Transverse colon (tissue), 4 donors: ENCODE results near the gene SVBP. TPM values are rescaled to one million over a fixed set of nuclear protein-coding genes. Genes with fewer than 3 reads are reported as not detected.
"Not testable (repeated sequence)": the region's sequence is repeated elsewhere in the genome, so short reads cannot be mapped to it uniquely, and the experiment has no call there.

Source experiments
- DNase-seq: peaks from one replicate; pipeline ENCODE4 v3.0.0-alpha.2; 2019
- H3K27ac ChIP-seq, 4 donors: fragments of 200-600 bp; sonication (generic); 2 replicates each; pipeline ENCODE4 v1.5.1; 2016 to 2018; ENCODE audit warnings: inconsistent platforms in 4 of 4
- H3K27me3 ChIP-seq: fragments of 200-600 bp; sonication (generic); 2 replicates; pipeline ENCODE4 v1.5.1; 2017; ENCODE audit warnings: inconsistent platforms
- H3K36me3 ChIP-seq, 4 donors: fragments of 200-600 bp; sonication (generic); 2 replicates each; pipeline ENCODE4 v1.5.1; 2017 to 2019; ENCODE audit warnings: inconsistent platforms in 4 of 4
- H3K4me1 ChIP-seq, 4 donors: fragments of 200-600 bp; sonication (generic); 2 replicates each; pipeline ENCODE4 v1.5.1; 2017 to 2020; ENCODE audit warnings: inconsistent platforms in 4 of 4
- H3K4me3 ChIP-seq, 4 donors: fragments of 200-600 bp; sonication (generic); 1 replicate in 1 of 4; 2 replicates in 3 of 4; pipeline versions ENCODE4 v1.5.1 to v1.6.1; 2017 to 2019; ENCODE audit warnings: inconsistent platforms in 4 of 4
- H3K9me3 ChIP-seq, 2 donors: fragments of 200-600 bp; sonication (generic); 2 replicates each; pipeline ENCODE4 v1.5.1; 2017 to 2019; ENCODE audit warnings: inconsistent platforms in 2 of 2
- EP300 ChIP-seq: sonication (generic); formaldehyde crosslinking; IDR thresholded peaks from one replicate; pipeline ENCODE4 v1.6.1; 2017; ENCODE audit warnings: antibody characterized with exemption, low read depth
- POLR2A ChIP-seq: fragments of 450-650 bp; IDR thresholded peaks from one replicate; pipeline ENCODE4 v1.6.1; 2016; ENCODE audit warnings: antibody characterized with exemption, mild to moderate bottlenecking, moderate library complexity
- POLR2AphosphoS5 ChIP-seq, 3 donors: sonication (generic); formaldehyde crosslinking; IDR thresholded peaks; one replicate each; pipeline ENCODE4 v1.6.1; 2016; ENCODE audit warnings: antibody characterized with exemption in 3 of 3
- WGBS, 2 donors: methylation state at CpG; one replicate each; pipeline ENCODE4 v1.1.5; 2018; ENCODE audit warnings: low coverage in 1 of 2; 5-methylcytosine and 5-hydroxymethylcytosine counted together
- in situ Hi-C, 4 donors: fragments of 200-750 bp; cut with MboI; loops; one replicate each; pipeline versions ENCODE4 v1.15.0 to v1.15.1; 2017; ENCODE audit warnings: low sequenced_read_pairs in 3 of 4, low pct_ligation_motif_present in 1 of 4, low pct_unique_long_range_greater_than_20kb in 1 of 4
- intact Hi-C: fragments of 100-400 bp; cut with DNase I; formaldehyde crosslinking; loops from one replicate; pipeline ENCODE4 v1.15.1; 2023; ENCODE audit warnings: low total_unique reads
- total RNA-seq, 4 donors: library from RNA; depleted of rRNA; stranded (reverse); fragments of >200 nt; gene quantifications; one replicate each; pipeline ENCODE4 v1.1.0, GENCODE V29; 2016
- TF ChIP-seq, protein P1 (sequence below), 5 experiments: fragments of 200-600 bp in 3 of 5; fragments of 450-650 bp in 2 of 5; sonication (generic) in 3 of 5; IDR thresholded peaks; 1 replicate in 2 of 5; 2 replicates in 3 of 5; pipeline ENCODE4 v1.5.1; 2016 to 2017; ENCODE audit warnings: antibody characterized with exemption in 5 of 5, inconsistent platforms in 3 of 5, mild to moderate bottlenecking in 2 of 5, moderate library complexity in 1 of 5

SVBP gene, protein sequence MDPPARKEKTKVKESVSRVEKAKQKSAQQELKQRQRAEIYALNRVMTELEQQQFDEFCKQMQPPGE
- 10 to 100 TPM; 15.3 to 33.3 (median 17.6) TPM for total RNA-seq

DNA sequence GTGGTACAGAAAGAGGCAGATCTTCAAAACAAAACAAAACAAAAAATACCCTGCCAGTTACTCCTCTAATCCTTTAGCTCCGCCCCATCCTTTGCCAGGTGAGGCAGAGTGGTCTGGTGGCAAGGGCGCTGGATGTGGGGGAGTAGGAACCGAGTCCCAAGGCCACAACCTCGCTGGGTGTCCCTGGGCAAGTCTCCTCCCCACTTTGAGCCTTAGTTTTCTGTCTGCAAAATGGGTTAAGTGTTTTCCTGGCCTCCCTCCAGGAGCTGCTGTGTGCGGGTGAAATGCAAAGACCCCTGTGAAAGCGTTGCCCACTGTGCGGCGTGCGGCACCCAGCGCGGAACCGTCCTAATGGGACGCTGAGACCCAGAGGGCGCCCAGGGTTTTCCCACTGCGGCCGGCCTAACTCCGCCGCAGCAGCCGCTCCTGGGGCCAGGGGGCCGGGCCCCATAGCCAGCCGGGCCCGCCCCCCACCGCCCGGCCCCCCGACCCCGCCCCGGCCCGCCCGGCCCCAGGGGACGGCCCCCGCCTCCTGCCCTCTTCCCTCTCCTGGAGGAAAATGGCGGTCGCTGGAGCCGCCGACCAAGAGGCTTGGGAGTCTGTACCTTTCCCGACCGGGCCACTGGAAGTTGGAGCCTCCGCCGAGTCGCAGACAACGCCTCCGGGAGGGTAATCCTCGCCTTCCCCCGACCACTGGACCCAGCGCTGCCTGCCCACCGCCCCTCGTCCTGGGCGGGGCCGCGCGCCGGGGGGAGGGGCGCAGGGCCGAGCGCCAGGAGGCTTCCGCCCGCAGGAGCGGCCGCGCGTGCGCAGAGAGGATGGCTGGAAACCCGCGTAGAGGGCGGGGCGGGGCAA is at the start of gene SVBP, which contains the start of gene ERMAP:
SVBP (minus strand) TSS at position 813 of the 855 bp plus-strand sequence. CDS start 853 bp downstream, outside the sequence.
ERMAP (plus strand) TSS at position 538 of the 855 bp plus-strand sequence. CDS start 13,327 bp downstream, outside the sequence.
- Histone ChIP-seq H3K27me3 (no peaks in the 10 kb centered on the region), H3K4me3 (peak within 1 kb of the TSS; percentile 77 to 92 (median 81)), H3K4me1 (peaks cover 4 to 27% (median 15%) of the 10 kb centered on the region in 4 donors), H3K9me3 (no peaks in the 10 kb centered on the region), H3K36me3 (no peaks in the 10 kb centered on the region), H3K27ac (peak within 1 kb of the TSS; percentile 97 to 99 (median 98))
- in situ Hi-C loops = no loop called here
- TF ChIP-seq EP300 (no peak), POLR2A (peak; percentile 48), POLR2AphosphoS5 (IDR thresholded peaks at IDR 0.05) (peak; percentile 5 to 69 (median 62))
- TF ChIP-seq, protein P1, sequence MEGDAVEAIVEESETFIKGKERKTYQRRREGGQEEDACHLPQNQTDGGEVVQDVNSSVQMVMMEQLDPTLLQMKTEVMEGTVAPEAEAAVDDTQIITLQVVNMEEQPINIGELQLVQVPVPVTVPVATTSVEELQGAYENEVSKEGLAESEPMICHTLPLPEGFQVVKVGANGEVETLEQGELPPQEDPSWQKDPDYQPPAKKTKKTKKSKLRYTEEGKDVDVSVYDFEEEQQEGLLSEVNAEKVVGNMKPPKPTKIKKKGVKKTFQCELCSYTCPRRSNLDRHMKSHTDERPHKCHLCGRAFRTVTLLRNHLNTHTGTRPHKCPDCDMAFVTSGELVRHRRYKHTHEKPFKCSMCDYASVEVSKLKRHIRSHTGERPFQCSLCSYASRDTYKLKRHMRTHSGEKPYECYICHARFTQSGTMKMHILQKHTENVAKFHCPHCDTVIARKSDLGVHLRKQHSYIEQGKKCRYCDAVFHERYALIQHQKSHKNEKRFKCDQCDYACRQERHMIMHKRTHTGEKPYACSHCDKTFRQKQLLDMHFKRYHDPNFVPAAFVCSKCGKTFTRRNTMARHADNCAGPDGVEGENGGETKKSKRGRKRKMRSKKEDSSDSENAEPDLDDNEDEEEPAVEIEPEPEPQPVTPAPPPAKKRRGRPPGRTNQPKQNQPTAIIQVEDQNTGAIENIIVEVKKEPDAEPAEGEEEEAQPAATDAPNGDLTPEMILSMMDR (IDR thresholded peaks at IDR 0.05) = no peak
- intact Hi-C loops = no loop called here
- 2% methylated on average over 37 of the region's 66 CpGs; no CpG with 5 or more reads in 1 of the 2 donors for WGBS, 2 donors
- DNase-seq = peak; percentile 96

GRCh38 chr1:42866549-42866948 is 49.4 kb upstream of the SVBP start:
- Histone ChIP-seq H3K9me3 (no peaks in the 10 kb centered on the region), H3K27me3 (peaks cover 6% of the 10 kb centered on the region), H3K4me1 (no peaks in the 10 kb centered on the region), H3K27ac (no peak overlapping the region), H3K4me3 (no peak overlapping the region), H3K36me3 (no peaks in the 10 kb centered on the region)
- TF ChIP-seq POLR2A (no peak), EP300 (no peak), POLR2AphosphoS5 (IDR thresholded peaks at IDR 0.05) (no peak)
- TF ChIP-seq, protein P1 (IDR thresholded peaks at IDR 0.05) = no peak
- intact Hi-C loops = no loop called here
- in situ Hi-C loops = no loop called here
- no peak for DNase-seq
- WGBS, 2 donors = 83 to 89% methylated on average over 5 of the region's 5 CpGs

DNA sequence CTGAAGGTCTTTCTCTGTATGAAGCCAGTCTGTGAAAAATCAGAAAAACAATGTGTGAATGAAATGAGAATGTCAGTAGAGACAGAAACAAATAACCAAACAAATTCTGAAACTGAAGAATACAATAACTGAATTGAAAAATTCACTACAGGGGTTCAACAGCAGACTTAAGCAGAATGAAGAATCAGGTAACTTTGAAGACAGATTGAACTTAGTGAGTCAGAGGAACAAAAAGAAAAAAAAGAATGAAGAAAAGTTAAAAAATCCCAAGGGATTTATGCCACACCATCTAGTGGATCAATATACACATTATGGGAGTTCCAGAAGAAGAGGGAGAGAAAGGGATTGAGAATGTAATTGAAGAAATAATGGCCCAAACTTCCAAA is 43.8 kb upstream of the SVBP start:
- Histone ChIP-seq H3K27ac (no peak overlapping the region), H3K9me3 (no peaks in the 10 kb centered on the region), H3K36me3 (no peaks in the 10 kb centered on the region), H3K4me1 (no peaks in the 10 kb centered on the region), H3K27me3 (peaks cover 18% of the 10 kb centered on the region), H3K4me3 (no peak overlapping the region)
- intact Hi-C loops = no loop called here
- in situ Hi-C loops = no loop called here
- TF ChIP-seq POLR2A = no peak
- TF ChIP-seq, protein P1 (IDR thresholded peaks at IDR 0.05) = no peak
- TF ChIP-seq EP300 = no peak
- TF ChIP-seq POLR2AphosphoS5 (IDR thresholded peaks at IDR 0.05) = no peak
- DNase-seq = no peak

DNA sequence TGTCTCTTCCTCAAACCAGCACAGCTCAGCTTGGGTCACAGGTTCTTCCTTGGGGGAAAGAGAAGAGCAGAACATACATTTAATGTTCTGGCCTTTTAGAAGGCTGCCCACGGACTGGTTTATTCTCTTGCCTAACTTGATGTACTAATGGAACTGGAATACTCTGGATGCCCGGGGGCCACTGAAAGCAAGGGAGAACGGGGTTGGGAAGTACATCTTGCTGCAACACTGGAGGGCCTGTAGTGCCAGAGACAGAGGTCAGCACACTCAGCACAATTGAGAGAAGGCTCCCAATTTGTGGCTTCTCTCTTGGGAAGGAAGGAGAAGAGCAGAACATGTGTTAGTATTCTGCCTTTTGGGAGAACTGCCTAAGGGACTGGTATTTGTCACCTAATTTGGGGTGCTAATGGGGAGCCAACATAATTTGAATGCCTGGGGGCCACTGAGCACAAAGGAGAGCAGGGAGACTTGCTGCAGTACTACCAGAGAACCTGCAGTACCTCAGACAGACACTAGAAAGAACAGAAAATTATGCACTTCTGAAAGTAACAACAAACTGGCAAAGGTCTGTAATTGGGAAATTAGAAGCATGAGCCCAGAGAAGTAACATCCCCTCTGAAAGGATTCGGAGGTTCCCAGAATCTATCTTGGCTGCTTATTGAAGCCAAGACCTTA is 43.3 kb upstream of the SVBP start:
- no peaks in the 10 kb centered on the region for H3K9me3 ChIP-seq
- H3K4me1 ChIP-seq = no peaks in the 10 kb centered on the region
- H3K27ac ChIP-seq = no peak overlapping the region
- WGBS, 2 donors = 61% methylated on average over 4 of the region's 4 CpGs
- intact Hi-C loops = no loop called here
- TF ChIP-seq POLR2AphosphoS5 (IDR thresholded peaks at IDR 0.05) (no peak), POLR2A (no peak), EP300 (no peak)
- TF ChIP-seq, protein P1 (IDR thresholded peaks at IDR 0.05) = no peak
- no peak overlapping the region for H3K4me3 ChIP-seq
- H3K27me3 ChIP-seq = peaks cover 18% of the 10 kb centered on the region
- no peaks in the 10 kb centered on the region for H3K36me3 ChIP-seq
- no peak for DNase-seq
- in situ Hi-C loops = no loop called here

- H3K4me1 ChIP-seq, intact Hi-C loops: not testable (repeated sequence)
Measured at GRCh38 chr1:42859366-42859765, 42.2 kb upstream of the SVBP start.

DNA sequence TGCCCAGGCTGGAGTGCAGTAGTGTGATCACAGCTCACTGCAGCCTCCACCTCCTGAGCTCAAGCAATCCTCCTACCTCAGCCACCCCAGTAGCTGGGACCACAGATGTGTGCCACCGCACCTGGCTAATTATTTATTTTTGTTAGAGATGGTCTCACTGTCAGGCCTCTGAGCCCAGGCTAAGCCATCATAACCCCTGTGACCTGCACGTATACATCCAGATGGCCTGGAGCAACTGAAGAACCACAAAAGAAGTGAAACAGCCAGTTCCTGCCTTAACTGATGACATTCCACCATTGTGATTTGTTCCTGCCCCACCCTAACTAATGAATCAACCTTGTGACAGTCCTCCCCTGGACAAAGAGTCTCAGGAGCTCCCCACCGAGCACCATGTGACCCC is 39.4 kb upstream of the SVBP start:
- WGBS, 2 donors = 63 to 85% methylated on average over 1 to 3 of the region's 3 CpGs
- peaks cover 12% of the 10 kb centered on the region for H3K27me3 ChIP-seq

More at GRCh38 chr1:42859366-42859765, 42.2 kb upstream of the SVBP start:
- H3K36me3 ChIP-seq, in situ Hi-C loops, H3K9me3 ChIP-seq, DNase-seq, H3K27ac ChIP-seq, H3K4me3 ChIP-seq: not testable (repeated sequence)
- WGBS, 2 donors = 85% methylated on average over 5 of the region's 5 CpGs; no CpG with 5 or more reads in 1 of the 2 donors
- H3K27me3 ChIP-seq = peaks cover 18% of the 10 kb centered on the region

More for the DNA sequence above, 39.4 kb upstream of the SVBP start:
- intact Hi-C loops, H3K9me3 ChIP-seq, H3K4me3 ChIP-seq, DNase-seq, H3K4me1 ChIP-seq, H3K27ac ChIP-seq, H3K36me3 ChIP-seq, in situ Hi-C loops: not testable (repeated sequence)
